NCI-H2029 treated with DMSO at 0.1 percent for 48 hours (cell line): ENCODE data around the gene TRPC6.
"Not testable (repeated sequence)": the region's sequence is repeated elsewhere in the genome, so short reads cannot be mapped to it uniquely, and the experiment has no call there.

ENCODE experiments used
- DNase-seq: peaks from one replicate; lab custom pipeline; 2025; lab: John Stamatoyannopoulos, UW

The TRPC6 gene

DNA sequence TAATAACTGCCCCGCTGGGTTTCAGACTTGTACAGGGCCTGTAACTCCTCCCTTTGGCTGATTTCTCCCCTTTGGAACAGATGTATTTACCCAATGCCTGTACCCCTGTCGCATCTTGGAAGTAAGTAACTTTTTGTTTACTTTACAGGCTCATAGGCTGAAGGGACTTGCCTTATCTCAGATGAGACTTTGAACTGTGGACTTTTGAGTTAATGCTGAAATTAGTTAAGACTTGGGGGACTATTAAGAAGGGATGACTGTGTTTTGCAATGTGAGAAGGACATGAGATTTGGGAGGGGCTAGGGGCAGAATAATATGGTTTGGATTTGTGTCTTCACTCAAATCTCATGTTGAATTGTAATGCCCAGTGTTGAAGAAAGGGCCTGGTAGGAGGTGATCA is 62.0 kb downstream of the TRPC6 start:
- no peak for DNase-seq

DNA sequence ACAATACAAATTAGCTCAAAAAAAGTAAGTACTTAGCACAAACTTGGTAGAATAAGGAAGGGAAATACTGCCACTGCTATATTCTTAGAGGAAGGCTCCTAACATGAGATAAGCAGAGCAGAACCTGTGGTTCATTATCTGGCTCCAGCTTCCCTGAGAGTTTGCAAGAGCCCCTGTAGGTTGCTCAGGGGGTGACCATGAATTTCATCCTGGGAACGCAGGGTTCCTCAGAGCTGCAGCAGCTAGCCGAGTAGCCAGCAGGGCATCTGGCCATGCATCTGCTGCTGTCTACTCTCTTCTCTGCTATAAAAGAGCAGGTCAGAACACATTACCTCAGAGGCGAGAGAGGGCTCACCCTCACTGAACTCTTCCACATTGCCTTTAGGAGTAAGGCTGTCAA is 67.3 kb downstream of the TRPC6 start:
- no peak for DNase-seq

DNA sequence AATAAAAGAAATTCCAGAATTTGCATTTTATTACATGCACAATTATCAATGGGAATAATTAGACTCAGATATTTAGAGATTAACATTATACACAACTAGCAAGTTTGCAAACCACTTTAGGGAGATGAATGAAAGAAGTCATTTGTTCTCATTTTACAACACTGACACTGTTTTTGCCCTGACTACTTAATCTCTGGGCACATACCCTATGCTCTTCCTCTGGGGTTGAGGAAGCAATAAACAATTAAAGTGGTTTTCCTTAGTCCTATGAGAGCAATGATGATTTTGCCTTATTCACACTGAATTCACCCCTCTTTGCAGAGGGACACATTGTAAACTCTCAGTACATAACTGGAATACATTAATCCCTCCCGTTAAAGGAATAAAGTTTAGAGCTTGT is 72.7 kb downstream of the TRPC6 start:
- DNase-seq = no peak

DNA sequence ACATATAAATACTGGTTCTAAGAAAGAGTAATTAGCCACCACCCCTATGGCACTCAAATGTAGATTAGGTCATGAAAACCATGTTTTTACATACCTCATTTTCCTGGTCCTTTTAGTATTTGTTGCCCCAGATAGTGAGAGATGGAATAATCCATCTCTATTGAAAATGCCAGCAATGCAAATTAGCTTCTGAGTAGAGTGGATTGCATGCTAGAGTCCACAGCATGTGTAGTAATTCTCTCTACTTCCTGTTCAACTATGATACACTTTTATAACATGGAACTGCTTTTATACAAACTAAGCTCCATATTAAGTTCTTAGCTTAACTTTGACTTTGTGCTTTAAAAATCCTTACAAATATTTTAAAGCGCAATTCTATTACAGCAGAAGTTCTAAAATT is 73.2 kb downstream of the TRPC6 start:
- no peak for DNase-seq

DNA sequence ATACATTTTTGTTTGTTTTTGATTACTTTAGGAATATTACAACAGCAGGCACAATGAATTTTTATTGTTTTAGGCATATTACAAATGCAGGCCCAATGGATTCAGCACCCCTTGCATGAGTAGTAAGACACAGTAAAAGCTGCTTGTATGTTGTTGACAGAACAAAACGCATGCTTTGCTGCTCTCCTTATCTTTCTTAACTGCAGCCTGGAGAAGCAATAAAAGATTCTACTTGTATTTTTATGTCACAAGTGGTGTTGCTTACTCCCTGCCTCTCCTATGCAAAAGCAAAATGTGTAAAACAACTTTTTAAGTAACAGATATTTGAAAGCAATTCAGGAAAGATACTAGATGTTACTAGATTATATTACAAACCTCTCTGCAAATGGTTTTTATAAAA is 73.9 kb downstream of the TRPC6 start:
- DNase-seq = no peak

DNA sequence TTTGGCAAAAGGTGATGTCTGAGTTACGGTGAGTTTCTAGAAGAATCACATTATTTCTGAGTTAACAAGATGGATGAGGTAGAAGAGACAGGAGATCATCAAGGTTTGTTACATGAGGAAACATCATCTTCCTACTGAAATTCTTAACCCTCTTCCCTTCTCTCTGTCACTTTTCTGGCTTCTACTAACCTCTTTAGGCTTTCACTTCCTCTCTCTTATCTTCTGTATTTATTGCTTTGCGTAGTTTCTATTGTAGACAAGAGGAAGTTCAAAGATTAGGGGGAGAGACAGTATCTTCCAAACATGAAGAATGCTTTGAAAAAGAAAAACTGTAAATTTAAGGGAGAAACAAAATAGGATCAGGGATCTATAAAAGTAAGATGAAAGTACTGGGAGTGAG is 75.4 kb downstream of the TRPC6 start:
- DNase-seq = no peak

DNA sequence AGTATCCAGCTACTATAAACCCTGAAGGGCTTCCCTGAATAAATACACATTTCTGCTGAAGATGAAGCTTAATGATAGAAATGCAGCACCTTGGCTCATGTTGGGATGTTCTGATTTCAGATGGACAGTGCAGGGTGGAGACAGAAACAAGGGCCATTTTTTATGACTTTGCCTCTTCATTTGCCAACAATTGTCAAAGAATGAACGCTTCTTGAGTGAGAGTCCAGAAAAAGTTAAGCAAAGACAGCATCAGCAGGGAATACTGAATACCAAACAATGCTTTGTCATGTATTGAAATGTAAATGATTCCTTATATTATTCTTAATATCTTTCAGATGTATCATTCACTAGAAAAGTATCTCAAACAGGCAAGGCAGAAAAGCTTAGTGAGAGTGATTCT is 84.9 kb downstream of the TRPC6 start:
- DNase-seq = no peak

DNA sequence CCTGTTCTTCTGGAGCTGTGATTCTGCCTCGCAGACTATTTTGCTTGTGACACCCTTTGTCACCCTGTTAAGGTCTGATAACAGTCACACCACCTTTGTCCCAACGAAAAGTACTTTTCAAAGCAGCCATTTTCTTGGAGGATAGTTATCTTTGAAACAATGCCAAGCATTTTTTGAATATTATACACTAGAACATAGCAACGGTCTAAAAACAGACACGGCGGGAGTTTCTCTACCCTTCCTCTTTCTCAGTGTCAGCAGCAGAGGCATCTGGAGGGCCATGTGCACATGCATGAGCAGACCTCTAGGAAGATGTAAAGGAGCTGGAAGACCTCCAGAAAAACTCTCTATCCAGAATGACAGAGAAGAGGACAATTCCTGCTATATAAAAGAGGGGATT is 86.5 kb downstream of the TRPC6 start:
- DNase-seq = no peak

DNA sequence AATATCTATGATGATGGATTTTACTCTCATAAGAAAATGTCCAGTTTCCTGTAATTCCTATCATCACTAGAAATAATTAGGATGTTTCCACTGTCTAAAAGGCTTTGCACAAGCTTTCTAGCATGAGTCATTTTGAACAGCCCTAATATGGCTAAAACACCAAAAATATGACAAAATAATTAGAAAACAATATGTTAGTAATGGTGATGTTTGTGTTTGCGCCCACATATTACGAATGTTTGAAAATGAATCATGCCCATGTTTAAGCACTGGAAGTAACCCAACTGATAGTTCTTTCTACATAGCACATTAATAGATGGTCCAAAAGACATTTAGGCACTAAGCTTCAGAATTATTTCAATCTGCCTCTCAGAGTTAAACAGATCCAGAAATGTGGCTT is 96.0 kb downstream of the TRPC6 start:
- no peak for DNase-seq

DNA sequence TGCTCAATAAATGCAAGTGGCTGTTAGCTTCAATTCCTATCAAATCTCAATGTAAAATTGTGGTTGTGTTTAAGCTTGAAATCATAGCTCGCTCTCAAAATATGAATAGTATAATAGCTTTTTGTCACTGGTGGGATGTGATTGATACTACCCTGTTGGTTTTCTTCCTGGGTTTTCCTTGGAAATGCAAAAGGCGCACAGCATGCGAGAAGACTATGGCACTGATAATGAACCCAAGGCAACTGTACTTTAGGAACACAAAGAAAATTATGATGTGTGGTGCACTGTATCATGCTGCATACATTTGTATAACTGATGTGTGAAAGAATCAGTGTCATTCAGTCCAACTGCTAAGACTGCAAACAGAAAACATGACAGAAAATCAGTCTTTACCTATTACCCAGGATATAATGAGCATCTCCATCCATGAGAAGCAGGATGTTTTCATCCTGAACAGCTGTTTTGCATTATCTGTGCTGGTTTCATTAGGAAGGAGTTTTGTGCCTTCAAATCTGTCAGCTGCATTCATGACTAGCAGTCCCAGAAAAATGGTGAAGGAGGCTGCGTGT is 101.2 kb downstream of the TRPC6 start:
- DNase-seq = no peak

DNA sequence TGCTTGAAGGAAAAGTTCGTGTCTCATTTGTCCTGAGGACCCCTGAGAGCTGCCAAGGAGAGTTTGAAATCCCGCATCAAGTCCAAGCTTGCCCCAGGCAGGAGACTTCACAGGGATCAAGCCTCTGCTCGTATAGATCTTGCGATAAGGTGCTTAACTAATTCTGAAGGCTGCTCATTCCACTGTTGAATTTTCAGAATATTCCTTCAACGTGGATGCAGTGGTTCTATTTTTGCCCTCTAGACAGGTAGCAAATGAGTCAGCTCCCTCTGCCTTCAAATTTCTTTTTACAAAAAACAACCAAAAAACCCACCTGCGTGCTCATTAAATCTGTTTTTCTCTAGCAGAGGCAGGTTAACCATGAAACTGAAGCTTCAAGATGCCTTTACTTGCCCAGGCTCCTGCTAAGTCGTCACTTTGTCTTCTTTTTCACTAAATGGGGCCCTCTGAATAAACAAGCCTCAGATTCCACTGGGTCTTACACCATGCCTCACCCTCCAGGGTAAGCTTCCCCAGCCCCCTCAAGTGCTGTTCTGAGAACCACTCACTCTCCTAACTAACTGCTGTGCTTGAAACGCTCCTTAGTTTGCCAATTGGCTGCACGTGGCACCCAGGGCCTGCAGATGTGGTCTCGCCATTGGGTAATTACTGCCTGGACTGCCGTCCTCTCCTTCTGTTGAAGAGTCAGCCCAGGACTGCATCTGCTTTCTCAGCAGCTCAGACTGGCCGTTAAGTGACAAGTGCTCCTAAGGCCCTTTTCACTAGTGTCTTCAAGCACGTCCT is 105.0 kb downstream of the TRPC6 start:
- DNase-seq = no peak

DNA sequence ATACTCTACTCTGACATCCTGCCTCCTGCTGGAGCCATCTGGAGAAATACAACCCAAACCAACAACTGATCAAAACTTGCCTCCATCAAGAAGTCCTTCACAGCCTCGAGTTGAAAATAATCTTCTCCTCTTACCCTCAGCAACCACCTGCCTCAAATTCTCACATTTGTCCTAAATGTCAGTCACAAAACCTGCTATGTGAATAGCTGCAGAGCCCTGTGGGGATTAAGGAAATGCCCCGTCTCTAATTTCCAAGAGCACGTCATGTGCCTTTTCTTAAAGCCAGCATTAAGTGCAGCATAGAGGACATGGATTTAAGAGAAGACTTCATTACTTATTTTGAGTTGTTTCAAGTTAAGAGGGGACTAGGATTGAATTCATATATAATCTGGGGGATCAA is 105.9 kb downstream of the TRPC6 start:
- DNase-seq = no peak

DNA sequence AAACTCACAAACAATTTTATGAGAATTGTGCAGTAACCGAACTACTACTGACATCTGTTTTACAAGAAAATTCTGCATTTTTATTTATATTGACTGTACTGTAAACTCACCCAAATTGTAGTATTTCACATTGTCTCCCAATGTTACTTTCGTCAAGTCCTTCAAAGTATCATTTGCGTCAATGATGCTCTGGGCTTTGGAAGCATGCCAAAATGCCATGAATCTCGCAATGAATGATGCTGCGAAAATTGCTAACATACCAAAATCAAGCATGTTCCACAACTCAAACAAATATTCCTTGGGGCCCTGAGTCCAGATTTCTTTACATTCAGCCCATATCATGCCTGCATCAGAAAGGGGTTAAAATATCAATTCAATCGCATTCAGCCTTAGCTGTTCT is 107.6 kb downstream of the TRPC6 start:
- DNase-seq = no peak

DNA sequence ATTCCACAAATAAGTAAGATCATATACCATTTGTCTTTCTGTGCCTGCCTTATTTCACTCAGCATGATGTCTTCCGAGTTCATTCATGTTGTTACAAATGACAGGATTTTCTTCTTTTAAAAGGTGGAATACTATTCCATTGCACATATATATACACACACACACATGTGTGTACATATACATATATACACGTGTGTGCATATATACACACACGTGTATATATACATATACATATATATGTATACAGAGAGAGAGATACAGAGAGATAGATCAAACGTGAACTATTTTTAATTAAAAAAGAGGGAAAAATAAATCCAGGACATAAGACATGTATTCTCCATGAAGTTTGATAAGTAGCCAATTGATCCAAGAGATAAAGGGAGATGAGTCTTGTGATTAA is 108.1 kb downstream of the TRPC6 start:
- DNase-seq = no peak

DNA sequence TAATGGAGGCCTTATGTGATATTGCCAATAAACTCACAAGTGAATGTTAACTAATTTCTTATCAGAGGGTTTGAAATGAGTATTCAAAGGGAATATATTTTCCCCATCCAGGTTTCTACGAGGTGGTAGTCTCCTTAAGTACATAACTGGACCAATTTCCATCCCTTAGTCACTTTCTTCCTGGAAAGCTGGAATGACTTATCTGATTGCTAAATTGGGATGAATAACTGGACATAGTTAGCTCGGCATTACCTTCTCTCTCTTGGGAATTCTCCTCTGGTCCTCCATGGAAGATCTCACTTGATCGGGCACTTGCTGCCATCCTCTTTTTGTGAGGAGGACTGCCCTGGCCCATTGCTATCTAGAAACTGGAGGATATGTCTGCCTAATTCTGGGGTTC is 109.1 kb downstream of the TRPC6 start:
- DNase-seq = no peak

DNA sequence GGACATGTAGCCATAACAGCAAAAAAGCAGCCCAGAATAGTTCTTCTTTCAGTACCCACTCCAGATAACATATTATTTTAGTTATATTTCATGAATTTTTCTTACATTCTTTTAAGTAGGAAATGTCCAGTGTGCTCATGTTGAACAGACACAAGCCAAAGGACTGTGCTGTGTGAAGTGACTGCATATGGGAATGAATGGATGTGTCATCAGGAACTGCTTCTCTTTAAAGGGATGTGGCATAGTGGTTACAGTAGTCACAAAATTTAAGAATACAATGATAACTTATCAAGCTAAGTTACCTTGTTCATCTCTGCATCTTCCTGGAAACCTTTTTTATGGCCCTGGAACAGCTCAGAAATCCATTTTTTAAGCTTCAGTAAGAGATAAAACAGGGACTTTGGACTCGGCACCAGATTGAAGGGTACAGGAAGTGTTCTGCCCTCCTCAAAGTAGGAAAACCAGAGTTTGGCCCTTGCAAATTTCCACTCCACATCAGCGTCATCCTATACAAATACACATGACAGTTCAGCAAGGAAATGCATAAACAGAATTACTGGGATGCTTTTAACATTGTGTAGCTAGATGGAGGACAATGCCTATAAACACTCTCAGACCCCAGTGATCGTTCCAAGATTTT is 112.8 kb downstream of the TRPC6 start:
- no peak for DNase-seq

DNA sequence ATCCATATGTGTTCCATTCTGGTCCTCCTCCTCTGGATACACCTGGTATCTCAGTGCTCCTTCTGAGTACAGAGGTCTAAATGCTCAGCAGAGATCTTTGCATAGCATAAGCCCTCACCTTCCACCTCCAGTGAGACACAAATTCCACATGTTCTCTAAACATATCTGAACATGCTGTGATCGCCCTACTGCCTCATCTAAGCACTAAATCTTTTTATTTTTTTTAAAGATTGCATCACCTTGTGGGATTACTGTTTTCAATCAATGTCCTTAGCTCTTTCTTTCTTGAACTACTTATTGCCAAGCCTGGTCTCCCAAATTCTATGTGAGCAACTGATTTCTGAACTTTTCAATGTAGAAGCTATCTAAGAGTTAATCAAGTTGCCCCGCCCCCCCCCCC is 113.4 kb downstream of the TRPC6 start:
- no peak for DNase-seq

DNA sequence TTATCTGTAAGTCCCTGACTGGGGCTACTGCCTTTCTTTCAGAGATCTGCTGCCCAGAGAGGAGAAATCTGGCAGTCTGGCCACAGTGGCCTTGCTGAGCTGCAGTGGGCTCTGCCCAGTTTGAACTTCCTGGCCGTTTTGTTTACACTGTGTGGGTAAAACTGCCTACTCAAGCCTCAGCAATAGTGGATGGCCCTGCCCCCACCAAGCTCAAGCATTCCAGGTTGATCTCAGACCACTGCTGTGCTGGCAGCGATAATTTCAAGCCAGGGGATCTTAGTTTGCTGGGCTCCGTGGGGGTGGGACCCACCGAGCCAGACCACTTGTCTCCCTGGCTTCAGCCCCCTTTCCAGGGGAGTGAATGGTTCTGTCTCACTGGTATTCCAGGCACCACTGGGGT is 117.5 kb downstream of the TRPC6 start:
- DNase-seq = no peak

DNA sequence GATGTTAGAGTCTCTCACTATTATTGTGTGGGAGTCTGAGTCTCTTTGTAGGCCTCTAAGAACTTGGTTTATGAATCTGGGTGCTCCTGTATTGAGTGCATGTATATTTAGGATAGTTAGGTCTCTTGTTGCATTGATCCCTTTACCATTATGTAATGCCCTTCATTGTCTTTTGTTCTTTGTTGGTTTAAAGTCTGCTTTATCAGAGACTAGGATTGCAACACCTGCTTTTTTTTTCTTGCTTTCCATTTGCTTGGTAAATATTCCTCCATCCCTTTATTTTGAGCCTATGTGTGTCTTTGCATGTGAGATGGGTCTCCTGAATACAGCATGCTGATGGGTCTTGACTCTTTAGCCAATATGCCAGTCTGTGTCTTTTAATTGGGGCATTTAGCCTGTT is 119.4 kb downstream of the TRPC6 start:
- not testable (repeated sequence) for DNase-seq

DNA sequence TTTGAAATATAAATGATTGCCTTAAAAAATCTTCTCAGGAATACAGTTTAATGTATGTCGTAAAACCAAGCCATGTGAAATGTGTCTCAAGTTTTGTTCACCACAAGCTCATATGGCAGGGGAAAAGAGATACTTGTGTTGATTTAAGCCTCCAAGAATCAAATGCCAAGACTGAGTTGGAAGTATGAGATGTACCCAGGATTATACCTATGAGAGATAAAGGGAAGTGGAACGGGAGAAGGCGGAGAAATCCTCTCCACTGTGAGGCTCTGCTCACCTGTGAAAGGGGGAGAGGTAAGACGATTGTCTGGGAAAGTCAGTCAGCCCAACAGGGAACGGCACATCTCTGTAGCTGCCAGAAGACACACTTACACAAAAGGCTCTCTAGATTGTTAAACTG is 124.8 kb downstream of the TRPC6 start:
- DNase-seq = no peak

DNA sequence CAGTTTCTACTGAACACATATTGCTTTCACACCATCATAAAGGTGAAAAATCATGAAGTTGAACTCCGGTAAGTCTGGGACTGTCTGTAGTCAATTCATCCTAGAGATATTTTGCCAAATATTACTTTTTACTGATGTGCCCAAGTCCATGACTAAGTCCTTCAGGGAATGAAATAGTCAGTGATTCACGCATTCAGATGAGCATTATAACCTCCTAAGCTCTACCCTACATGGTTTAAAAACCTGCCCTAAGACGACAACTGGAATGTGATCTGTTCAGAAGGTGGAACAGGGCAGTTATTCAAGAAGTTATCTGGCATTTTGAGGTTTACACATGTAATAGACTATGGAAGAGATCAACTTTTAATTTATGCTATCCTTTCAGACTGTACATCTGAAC is 125.6 kb downstream of the TRPC6 start:
- no peak for DNase-seq

DNA sequence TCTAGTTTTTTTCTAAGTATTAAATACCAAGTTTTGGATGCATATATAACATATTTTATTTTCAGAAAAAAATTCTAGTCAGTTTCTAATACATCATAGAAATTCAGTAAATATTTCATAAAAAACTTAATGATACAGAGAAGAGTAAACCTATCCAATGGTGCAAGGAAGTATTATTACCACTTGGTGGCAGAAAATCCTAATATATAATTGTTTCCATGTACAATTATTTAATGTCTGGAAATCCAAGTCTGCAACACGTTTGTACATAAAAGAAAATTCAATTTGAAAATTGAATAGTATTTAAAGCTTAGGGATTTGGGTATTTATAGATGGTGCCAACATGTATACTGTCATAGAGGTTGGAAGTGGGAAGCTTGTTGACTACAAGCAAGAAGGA is 127.0 kb downstream of the TRPC6 start:
- DNase-seq = no peak

DNA sequence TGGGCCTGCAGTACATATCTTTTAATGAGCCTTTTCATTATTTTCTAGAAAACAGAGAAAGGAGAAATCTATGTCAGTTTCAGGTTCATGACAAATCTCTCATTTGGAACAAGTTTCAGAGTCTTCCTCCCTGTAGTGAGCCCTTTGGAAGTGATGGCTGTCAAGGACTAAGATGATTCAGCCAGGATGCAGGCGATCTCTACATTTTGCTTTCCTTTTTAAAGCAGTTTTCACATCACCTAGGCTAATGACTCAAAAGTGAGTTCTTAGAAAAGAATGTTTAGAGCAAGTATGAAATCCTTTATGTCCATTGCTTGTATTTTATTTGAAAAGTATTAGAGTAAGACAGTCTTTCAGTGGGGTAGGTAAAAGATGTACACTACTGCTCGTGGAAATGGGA is 130.1 kb downstream of the TRPC6 start:
- no peak for DNase-seq
